Stimulated activated CD4-positive, alpha-beta T cell treated with anti-CD3 and anti-CD28 coated beads, Interleukin-2, amount 100 ng/mL, for 4 hours (primary cell): ENCODE data around the gene PRR5L.
"Not testable (repeated sequence)": the region's sequence is repeated elsewhere in the genome, so short reads cannot be mapped to it uniquely, and the experiment has no call there.

Source experiments
- DNase-seq: peaks from one replicate; pipeline ENCODE4 v3.0.0-alpha.2; 2020; ENCODE audit warnings: low read depth

PRR5L gene

DNA sequence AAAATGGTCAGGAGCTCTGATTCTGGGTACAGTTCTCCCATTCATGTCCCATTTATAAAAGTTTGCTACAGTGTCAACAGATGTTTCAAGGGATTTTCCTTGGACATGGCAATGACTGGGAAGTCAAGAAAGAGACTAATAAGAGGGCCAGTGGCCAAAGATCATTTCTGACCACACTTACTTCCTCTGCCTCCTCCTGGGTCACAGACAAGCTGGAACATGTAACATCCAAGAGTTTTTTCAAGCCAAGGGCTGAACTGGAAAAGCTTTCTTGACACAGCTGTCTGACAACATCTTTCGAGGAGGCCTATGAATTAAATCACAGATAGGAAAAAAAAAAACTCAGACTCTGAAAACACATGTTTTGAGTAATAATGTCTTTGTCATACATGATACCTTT, 15.6 kb upstream of the PRR5L start:
- DNase-seq: no peak

DNA sequence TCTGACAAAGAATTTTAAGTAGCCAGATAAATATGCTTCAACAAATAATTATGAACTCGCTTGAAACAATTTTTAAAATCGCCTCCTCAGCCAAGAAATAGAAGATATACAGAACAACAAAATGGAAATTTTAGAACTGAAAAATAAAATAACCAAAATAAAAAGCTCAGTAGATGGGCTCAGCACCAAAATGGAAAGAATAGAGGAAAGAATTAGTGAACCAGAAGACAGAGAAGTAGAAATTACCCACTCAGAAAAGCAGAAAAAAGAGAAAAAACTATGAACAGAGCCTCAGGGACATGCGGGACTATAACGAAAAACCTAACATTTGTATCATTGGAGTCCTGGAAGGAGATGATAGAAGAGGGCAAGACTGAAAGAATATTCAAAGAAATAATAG, 14.2 kb upstream of the PRR5L start:
- DNase-seq: no peak

DNA sequence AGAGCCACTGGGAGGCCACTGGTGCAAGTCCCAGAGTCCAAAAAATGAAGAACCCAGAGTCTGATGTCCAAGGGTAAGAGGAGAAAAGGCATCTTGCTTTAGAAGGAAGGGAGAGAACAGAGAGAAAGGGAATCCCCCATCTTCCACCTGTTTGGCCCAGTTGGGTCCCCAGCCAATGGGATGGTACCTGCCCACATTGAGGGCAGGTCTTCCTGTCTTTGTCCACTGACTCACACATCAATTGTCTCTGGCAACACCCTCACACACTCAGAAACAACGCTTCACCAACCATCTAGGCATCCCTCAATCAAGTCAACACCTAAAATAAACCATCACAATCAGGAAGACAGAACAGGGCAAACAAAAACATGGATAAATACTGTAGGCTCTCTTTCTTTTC, 13.2 kb upstream of the PRR5L start:
- no peak for DNase-seq

DNA sequence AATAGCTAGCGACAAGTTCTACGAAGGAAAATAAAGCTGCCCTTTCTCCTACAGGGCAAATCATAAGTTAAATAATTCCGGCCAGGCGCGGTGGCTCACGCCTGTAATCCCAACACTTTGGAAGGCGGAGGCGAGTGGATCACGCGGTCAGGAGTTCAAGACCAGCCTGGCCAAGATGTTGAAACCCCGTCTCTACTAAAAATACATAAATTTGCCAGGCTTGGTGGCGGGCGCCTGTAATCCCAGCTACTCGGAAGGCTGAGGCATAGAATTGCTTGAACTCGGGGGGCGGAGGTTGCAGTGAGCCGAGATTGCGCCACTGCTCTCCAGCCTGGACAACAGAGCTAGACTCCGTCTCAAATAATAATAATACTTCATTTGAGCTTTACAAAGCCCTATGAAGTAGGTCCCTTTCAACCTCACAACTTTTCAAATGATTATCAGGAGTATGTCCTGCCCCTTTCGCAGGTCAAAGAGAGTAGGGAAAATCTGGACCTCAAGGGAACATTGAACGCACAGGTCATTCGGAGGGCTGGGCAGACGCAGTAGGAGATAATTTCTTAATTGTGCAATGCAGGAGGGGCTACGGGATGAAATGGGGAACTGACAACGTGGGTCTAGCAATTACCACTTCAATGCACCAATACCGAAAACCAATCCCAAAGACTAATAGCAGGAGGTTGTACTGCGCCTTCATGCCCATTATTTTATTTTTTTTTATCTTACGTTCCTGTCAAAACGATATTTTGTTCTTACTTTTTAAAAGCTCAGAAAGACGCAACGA, 7.5 kb upstream of the PRR5L start:
- DNase-seq: no peak

DNA sequence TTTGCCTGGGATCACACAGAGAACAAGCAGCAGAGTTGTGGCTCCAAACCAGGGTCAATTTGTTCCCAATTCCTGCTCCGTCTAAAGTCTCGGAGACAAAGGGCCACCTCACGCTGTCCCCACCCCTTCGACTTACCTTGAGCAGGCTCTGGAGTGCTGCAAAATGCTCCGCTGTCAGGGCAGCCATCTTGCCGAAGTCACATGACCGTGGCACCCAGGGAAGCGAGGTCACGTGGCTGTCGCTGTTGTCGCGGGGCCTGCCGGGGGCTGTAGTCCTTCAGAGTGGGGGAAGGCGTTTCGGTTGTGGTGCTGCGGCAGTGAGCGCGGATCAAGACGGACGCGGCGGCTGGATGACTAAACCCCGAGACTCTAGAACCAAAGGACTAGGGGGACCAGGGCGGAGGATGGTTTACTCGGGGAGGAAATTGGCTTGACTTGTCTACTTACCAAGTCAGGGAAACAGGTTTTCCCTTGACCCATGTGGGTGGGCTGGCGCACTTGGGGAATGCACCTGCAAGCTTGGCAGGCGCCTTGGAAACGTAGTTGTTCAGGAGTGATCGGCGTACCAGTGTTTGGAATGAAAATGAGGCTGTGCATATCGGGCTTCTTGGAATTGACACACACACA, 6.7 kb upstream of the PRR5L start, which contains the start of gene COMMD9:
Gene COMMD9 (minus strand): TSS at position 199 of the 627 bp plus-strand sequence. CDS start 12 bp downstream, at position 187.
- peak; percentile 91 for DNase-seq

- no peak for DNase-seq
These were observed 3.8 kb upstream of the PRR5L start for GRCh38 chr11:36292311-36292722.

GRCh38 chr11:36296884-36297543, 926 bp downstream of the PRR5L start:
- DNase-seq: no peak

DNA sequence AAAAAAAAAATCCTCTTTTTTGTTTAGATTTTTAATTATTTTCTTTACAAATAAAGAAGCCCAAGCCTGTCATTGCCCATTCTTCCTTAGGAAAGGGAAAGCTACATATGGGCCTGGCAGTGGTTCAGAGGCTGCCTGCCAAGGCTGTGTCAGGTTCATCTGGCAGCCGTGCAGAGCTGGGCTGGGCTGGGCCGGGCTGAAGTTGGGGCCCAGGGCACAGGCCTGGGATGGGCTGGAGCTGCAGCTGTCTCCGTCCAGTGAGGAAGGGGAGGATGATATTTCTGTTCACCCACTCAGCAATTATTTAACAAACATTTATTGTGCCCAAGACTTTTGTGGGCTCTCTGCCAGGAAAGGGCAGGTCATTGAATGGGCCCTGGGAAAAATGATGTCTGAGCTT, 4.6 kb downstream of the PRR5L start:
- no peak for DNase-seq

GRCh38 chr11:36304351-36304750, 8.3 kb downstream of the PRR5L start:
- DNase-seq: no peak

GRCh38 chr11:36305047-36305446, 9.0 kb downstream of the PRR5L start:
- no peak for DNase-seq

GRCh38 chr11:36306888-36307287, 10.8 kb downstream of the PRR5L start:
- DNase-seq: no peak

DNA sequence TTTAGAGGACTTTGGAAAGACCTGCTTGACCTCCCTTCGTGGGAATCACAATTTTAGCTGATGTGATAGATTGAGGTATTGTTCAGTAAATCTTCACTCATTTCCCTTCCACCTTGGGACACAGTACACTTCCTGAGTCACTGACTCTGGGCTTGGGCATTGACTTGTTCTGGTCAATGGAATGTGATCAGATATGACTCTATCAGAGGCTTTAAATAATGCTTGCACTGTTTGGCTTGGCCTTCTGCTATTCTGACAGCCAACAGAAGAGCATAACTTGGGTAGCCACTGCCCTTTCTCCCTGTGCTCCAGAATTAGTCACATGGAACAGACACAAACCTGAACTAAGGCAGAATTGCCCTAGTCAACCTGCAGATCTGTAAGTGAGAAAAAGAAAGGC, 12.5 kb downstream of the PRR5L start:
- DNase-seq: no peak

DNA sequence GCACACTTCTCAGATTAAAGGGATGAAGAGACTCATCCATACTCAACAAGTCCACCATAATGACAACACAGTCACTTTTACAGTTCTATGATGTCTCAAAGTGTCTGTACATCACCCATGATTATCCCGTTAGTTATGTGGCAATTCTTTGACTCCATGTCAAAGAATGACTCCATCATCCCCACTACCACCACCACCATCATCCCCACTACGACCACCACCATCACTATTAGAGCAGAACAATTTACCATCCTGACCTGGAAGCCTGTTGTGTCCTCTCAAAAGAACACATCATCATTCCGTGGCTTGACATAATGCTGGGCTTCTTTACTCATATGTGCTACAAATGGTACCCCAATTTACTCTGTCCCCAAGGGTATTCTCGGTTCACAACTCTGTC, 13.7 kb downstream of the PRR5L start:
- DNase-seq: no peak

DNA sequence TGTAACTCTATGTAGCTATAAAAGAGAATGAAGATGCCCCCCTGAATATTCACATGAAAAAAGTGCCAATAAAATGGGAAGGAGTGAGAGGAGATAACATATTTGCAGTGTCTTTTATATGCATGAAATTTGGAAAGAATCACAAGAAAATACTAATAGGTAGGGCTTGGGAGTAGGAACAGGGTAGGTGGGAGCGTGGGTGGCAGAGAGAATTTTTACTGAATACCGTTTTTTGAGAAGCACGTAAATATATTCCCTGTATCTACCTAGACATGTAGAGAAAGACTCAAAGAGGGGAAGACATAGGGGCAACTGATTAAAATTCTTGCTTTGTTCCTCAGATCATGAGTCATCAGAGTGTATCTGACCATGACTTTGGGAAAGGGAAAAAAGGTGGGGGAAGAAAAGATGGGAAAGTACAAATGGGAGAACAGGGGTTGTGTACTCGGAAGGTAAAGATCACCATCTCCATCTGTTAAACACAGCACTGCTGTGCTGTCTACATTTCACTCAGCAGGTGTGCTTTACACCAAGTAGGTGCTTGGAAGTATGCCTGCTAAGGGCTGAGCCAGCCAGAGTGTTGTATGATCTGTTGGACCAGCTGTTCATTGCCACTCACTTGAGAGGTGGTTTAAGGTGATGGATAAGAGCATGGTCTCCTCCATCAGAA, 16.0 kb downstream of the PRR5L start:
- no peak for DNase-seq

DNA sequence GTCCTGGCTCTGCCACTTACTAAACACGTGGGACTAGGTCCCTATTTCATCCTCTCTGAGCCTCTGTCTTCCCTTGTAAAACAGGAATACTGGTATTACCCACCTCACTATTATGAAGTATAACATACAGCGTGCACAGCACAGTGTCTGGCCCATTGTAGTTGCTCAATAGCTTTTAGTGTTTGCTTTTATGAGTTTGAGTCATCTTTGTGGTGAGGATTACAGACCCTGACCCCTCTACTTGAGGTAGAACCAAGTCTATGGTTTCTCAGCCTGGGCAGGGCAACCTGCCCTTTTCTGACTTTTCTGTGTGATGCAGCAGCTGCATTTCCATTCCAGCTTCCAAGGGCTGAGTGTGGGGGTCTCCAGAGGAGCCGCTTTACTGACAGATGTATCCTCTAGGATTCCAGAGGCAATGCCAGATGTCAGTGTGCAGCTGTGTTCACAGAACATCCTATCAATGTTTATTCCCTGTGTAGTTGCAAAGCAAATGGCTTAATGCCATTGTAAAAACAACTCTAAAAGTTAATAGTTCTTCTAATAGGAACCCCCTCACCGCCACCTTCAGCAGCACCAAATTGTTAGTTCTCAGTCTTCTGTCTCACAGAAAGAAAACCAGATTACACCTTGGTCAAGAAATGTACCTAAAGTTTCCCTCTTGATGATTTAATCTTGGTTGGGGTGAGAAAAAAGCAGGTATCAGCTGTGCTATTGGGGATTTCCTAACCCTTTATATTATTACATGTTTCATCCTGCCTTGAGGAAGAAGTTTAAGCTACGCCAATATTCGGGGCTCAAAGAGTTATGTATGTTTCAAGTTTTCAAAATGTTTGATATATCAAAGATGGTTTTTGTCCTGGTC, 16.8 kb downstream of the PRR5L start:
- no peak for DNase-seq

GRCh38 chr11:36313750-36314433, 17.8 kb downstream of the PRR5L start:
- DNase-seq: no peak

- DNase-seq: no peak
These were observed 18.3 kb downstream of the PRR5L start for GRCh38 chr11:36314434-36314767.

DNA sequence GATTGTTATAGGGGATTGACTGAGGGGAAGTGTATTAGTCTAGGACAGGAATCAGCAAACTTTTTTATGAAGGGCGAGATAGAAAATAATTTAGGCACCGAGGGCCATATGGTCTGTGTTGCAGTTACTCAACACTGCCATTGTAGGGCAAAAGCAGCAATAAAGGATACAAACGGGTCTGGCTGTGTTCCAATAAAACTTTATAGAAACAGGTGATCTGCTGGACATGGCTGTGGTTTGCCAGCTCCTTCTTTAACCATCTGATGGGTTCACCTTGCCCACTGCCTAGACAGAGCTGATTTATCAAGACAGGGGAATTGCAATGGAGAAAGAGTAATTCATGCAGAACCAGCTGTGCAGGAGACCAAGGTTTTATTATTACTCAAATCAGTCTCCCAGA, 20.0 kb downstream of the PRR5L start:
- DNase-seq: no peak

- no peak for DNase-seq
These were observed 21.9 kb downstream of the PRR5L start for GRCh38 chr11:36317992-36318391.

DNA sequence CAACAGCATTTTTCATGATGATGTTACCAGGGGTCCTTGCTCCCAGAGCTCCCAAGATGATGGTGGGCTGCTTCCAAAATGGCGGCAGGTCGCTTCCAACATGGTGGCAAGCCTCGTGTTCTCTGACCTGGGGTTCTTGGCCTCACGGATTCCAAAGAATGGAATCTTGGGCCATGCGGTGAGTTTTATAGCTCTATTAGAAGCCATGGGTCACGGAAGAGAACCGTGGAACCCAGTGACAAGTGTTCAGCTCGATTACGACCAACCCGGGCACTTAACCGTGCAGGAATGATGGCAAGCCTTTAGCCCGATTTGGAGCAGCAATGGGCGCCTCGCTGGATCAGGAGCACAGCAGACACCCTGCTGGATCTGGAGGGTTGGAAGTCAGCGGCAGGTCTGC, 28.9 kb downstream of the PRR5L start:
- DNase-seq: not testable (repeated sequence)

- not testable (repeated sequence) for DNase-seq
These were observed 29.3 kb downstream of the PRR5L start for GRCh38 chr11:36325403-36325802.
